Fibroblast of peridontal ligament (primary cell): ENCODE data around the gene MROH2A.

ENCODE experiments used
- DNase-seq: peaks from one replicate; pipeline ENCODE4 v3.0.0-alpha.2; 2010; ENCODE audit errors: extremely low read depth

MROH2A gene

DNA sequence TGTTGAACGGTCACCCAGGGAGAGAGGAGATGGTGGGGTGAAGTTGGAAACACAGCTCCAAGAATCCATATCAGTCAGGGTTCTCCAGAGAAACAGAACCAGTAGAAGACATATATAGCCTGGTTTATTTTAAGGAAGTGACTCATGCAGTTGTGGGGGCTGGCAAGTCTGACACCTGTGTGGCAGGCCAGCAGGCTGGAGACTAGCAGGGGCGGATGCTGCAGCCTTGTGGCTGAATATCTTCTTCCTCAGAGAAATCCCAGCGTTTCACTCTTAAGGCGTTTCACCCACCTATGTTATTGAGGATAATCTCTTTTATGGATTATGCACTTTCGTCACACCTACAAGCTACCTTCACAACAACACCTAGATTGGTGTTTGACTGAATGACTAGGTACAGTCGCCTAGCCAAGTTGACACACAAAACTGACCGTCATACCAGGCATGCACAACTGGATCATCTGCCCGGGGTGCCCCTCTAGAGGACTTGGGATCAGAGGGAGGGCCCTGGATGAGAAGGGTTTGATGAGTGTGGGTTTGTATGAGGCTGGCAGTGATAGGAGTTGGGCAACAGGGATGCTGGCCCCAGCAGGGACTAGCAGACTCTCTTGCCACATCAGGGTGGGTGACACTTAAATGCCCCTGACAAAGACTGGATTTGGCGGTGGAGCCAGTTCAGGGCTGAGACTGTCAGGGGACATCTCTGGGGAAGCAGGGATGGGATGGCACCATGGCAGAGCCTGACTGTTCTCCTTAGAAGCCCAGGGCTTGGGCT, 23.4 kb downstream of the MROH2A start:
- no peak for DNase-seq

DNA sequence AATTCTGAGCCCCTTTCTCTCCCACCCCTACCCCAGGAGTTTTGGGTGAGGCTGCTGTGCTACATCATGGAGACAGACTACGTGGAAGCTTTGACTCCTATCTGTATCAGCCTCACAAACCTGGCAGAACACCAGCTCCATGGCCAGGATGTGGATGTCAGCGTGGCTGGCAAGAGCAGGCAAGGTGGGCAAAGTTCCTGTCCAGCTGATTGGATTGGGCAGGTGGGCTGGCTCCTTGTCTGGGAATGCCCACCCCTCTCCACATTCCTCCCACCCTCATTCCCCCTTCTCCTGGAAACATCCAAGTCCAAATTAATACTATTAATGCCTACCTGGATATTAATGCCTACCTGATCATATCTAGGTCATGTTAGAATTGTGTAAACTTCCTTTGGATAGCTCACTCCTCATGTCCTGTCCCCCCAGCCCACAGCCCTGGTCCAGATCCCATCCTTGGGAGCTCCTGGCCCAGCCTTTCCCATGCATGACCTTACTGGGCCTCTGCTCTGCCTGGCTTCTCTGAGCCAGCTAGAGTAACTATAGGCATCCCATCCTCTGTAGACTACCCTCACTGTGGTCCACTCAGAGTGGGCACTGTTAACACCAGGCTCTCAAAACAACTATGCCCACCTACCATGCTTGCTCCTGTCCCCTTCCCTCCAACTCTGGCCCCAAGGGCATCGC, 24.1 kb downstream of the MROH2A start:
- DNase-seq = no peak

DNA sequence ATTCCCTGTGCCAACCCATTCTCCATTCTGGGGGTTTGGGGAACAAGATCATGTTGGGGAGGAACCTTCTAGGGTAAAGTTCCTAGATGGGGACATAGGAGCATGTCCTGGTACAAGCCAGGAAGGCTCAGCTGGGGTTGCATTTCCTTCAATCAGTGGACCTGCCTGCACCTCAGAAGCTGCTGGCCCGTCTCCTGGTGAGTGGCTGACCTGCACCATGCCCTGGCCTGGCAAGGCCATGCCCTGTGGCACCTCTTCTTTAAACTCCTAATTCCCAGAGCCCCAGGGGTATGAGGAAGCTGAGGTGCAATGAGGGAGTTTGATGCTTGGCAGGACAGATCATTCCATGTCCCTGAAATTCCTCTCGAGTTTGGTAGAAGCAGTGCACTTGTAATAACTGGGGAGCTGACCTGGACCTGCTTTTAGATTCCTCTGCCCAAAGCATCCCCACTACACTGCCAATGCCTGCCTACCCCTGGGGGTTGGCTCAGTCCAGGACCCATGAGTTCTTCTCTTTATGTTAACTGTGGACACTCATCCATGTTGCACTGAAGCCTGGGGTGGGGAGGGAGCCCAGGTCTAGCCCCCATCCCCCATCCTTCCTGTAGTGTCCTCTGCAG, 25.3 kb downstream of the MROH2A start:
- no peak for DNase-seq

DNA sequence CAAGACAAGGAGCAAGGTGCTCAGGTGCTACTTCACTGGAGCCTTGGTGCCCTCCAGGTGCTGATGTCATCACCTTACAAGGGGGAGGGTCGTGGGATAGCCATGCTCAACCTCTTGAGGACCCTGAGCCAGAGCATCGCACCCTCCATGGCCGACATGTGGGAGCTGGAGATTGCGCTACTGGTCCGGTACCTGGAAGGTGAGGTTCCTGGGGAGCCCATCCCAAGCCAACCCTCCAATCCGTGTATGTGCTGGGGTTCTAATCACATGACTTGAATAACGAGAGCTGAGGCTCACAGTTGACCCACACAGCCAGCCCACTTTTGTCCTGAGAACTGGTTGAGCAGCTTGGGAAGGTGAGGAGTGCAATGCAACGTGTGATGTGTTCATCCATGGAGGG, 25.9 kb downstream of the MROH2A start:
- no peak for DNase-seq

DNA sequence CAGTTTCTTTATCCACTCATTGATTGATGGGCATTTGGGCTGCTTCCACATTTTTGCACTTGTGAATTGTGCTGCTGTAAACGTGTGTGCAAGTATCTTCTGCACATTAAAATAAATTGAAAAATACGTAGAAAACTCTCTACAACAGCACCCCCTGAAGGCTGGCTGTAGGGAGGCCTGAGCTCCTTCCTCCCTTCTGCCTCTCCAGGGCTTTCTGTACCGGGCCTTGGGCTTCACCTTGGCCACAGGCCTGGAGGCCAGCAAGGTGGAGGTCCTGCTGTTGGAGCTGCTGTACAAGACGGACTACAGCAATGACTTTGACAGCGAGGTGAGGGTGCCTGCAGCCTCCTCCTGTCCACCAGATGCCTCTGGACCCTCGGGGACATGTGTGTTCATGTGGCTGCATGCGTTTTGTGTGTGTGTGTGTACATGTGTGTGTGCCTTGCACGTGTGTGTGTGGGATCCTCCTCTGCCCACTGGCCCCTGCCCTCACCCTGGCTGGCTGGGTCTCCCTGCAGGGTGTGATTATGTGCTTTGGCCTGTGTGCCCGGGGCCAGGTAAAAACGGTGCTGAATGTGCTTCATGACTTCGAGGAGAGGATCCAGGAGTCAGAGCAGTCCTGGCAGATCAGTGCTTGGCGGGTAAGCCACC, 29.2 kb downstream of the MROH2A start:
- DNase-seq = no peak

DNA sequence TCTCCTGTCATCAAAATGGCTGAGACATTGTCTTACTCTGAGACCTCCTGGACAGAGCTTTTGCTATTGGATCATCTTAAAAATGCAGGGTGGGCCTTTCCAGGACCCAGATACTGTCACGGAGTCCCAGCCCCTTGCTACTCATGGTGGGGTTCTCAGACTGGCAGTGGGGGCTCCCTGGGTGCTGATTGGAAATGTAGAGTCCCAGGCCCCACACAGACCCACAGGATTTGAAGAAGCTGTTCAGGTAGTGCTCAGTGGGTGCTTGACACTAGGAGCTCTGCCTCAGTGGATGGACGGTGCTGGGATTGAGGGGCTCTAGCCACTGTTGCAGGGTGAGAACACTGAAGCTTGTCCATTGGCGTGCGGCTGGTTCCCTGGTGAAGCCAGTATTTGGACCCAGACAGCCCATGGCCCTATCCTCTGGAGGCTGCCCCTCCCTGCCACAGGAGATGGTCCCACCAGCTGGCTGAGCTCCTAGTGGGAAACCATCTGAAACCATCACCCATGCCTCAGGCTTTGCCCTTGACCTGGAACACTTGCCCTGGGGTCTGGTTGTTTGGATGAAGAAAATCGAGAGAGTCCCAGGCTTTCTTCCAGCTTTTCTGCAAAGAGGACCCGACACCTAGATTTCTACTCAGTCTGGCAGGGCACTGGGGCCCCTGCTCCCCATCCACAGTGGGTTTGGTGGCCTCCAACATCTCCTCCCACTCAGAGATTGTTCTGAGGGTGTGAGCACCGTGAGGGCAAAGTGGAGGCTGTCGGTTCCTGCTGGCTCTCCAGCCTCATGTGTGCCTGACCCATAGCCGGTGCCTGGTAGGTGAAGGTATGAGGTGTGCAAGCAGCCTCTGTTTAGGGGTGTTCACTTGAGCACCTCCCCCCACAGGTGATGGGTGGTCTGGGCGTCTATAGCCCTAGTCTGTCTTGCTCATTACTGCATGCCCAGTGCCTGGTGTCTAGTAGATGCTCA, 30.1 kb downstream of the MROH2A start:
- no peak for DNase-seq

DNA sequence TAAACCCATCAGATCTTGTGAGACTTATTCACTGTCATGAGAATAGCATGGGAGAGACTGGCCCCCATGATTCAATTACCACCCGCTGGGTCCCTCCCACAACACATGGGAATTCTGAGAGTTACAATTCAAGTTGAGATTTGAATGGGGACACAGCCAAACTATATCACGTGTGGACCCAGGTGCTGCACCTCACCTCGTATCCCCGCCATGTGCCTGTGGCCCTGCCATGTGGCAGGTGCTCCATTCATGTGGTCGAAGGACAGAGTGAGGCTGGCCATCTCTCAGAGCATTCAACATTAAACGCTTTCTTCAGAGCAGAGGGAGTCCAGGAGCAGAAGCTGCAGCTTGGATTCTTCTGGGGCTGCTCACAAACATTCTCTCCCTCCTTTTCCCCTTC, 32.3 kb downstream of the MROH2A start:
- no peak for DNase-seq

DNA sequence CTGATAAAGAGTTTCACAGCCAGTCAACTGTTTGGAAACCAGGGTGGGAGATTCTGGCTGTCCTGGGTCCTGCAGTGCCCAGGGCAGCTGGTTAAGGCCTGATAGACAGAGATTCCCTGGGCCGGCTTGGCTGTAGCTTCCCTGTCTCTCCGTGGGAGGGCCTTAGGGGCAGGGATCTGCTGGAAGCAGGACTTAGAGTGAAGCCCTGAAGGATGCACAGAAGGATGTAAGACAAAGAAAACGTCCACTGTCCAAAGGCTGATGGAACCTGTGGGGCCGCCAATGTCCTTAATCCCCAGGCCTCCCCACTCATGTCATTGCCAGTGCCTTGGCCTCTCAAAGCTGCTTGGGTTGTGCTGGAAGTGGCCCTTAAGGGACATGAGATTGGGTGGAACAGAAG, 33.0 kb downstream of the MROH2A start:
- DNase-seq = no peak

DNA sequence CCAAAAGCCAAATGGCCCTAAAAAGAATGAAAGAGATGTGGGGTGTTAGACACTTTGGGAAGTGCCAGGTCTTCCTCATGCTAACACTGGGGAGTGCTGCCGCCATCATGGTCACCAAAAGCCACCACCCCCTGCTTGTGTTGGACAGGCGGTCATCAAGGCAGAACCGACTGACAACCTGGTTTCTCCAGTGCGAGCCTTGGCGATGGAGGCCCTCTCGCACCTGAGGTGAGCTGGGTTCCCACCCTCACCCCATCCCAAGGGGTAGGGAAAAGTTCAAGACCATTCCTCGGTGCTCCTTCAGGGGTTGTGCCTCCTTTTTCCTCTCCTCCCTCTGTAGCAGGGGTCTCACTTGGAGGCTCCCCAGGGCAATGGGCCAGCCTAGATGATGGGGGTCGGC, 33.6 kb downstream of the MROH2A start:
- DNase-seq = no peak

DNA sequence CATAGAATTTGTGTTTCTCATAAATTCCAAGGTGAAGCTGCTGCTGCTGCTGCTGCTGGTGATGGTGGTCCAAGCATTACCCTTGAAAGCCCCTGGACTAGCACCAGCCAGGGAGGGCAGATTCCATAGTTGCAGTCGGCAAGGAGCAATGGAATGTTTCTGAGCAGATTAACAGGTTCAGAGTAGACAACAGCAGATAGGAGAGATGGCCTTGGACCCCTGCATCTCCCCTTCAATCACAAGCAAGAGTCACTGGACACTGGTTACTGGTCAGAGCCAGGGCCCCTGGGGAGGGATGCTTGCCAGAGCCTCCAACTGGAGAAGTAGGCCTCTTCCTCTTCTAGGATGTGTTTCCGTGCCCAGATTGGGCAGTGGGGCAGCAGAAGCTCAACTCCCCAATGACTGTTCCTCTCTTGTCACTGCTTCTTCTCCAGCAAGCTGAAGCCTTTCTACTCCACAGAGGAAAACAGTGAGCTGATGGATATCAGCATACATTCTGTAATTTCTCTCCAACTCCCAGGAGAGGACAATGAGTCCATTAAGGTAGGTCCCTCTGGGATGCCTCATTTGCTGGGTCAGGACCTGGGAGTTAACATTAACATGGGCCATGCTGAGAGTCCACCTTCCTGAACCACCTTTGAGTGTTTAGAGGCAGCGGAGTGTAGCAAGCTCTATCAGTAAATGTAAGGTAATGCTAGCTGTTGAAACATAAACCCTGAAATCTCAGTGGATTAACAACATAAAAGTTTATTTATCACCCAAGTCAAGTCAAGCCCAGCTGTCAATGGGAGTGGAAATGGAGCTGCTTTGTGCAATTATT, 35.3 kb downstream of the MROH2A start:
- DNase-seq = no peak

DNA sequence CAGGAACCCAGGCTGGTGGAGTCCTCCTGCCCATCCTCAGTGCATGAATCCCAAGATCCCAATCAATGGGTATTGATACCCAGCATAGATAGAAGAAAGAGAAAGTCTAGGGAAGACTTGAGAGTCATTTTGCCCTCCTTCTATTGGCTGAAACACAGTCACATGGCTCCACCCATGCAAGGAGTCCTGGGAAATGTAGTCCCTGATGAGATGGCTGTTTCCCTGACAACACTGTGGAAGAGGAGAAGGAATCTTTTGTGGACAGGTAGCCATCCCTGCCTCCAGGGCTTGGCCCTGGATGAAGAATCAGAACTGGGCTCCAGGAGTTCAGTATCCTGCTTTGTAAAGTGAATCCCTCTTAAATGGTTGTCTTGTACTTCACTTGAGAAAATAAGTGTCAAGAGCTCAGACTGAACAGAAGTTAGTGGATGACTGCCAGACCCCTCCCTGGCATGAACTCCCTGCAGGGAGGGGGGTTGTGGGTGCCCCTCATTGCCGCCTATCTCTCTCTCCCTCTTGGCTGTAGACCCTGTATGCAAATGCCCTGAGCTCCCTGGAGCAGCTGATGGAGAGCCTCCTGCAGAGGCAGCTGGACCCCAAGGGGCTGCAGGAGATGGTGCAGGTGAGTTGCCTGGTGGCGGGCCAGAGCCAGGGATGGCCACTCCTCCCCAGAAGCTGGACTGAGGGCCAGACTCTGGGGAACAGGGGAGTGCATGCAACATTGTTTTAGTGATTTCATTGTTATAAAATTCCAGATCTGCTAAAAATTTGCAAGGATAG, 36.1 kb downstream of the MROH2A start:
- no peak for DNase-seq

DNA sequence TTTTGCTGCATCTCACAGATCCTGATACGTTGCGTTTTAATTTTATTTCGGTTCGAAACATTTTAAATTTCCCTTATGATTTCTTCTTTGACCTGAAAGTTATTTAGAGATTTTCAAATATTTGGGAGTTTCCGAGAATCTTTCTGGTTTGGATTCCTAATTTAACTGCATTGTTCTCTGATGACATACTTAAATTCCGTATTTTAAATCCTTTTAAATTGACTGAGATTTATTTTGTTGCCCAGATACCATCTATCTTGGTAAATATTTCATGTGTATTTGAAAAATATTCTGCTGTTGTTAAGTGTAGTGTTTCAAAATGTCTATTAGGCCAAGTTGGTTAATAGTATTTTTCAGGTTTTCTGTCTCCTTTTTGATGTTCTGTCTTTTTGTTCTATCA, 37.7 kb downstream of the MROH2A start:
- DNase-seq = peak; percentile 16

DNA sequence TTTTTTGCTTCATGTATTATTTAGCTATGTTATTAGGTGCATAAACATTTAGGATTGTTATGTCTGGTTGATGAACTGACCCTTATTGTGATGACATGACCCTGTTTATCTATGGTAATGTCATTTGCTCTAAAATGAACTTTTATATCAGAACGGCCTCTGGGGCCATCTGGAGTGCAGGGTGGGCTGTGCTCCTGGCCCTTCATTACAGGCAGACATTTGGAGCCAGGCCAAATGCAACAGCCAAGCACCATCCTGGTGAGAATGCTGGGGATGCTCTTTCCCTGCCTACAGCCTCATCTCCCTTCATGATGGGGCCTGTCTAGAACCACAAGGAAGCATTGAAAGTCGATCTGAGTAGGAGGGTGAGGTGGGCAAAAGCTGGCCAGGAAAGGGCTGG, 38.2 kb downstream of the MROH2A start:
- DNase-seq = no peak

DNA sequence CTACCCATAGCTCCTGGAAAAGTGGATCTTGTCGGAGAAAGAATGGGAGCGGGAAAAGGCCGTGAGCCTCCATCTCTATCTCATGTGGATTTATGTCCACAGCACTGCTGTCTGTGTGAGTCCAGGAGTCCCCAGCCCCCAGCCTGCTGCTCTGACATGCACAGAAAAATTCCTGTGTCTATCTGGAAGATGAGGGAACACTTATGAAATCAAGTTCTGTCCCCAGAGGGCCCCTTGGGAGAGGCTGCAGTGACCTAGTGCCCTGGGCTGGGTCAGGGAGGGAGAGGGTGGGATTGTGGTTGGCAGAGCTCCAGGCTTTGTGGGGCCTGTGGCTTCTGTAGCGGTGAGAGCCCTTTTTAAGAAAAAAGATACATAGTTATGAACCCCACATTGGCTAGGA, 38.6 kb downstream of the MROH2A start:
- no peak for DNase-seq

DNA sequence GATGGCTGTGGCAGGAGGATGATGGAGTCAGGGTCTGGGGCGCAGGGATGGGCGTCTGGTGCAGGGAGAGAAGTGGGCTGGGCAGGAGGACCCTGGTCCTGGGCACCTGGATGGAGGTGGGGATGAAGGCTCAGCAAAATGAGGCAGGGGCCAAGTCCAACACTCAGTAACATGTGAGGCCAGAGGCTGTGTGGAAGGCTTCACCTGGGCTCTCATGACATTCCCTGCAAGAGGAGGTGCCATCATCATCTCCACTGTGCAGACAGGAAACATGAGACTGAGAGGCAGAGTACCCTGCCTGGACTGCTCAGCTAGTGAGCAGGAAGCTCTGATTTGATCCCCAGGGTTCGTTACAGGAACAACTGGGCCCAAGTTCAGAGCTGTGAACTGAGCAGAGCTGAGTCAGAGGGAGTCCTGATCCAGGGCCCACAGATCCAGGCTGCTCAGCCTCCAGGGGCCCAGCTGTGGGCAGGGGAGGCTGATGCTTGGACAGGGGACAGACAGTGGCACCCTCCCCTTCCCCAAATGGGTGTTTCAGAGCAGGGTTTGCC, 39.3 kb downstream of the MROH2A start:
- peak; percentile 56 for DNase-seq

DNA sequence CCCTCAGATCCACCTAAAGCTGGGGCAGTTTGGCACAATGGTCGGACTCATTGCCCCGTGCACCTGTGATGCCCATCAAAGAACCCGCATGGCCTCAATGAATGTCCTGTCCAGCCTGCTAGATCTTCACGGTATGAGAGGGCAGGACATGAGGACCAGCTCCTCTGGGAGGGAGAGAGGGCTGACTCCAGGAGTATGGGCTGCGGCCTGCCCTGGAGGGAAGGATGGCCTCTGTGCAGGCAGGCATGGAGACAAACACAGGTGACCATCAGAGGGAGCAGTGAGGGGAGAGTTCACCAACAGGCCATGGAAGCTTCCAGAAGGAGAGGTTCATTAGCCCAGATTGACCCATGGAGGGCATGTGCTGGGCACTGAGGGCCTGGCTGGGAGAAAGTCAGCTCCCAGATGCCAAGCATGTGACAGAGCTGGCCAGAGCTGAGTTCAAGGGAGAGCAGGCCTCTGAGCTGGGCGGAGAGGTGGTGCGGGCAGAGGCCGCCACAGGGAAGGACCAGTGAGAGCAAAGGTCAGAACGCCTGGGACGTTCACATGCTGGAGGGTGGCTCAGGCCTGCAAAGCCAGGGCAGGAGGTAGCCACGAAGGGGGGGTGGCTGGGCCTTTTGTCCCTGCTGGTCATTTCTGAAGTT, 40.0 kb downstream of the MROH2A start:
- no peak for DNase-seq

DNA sequence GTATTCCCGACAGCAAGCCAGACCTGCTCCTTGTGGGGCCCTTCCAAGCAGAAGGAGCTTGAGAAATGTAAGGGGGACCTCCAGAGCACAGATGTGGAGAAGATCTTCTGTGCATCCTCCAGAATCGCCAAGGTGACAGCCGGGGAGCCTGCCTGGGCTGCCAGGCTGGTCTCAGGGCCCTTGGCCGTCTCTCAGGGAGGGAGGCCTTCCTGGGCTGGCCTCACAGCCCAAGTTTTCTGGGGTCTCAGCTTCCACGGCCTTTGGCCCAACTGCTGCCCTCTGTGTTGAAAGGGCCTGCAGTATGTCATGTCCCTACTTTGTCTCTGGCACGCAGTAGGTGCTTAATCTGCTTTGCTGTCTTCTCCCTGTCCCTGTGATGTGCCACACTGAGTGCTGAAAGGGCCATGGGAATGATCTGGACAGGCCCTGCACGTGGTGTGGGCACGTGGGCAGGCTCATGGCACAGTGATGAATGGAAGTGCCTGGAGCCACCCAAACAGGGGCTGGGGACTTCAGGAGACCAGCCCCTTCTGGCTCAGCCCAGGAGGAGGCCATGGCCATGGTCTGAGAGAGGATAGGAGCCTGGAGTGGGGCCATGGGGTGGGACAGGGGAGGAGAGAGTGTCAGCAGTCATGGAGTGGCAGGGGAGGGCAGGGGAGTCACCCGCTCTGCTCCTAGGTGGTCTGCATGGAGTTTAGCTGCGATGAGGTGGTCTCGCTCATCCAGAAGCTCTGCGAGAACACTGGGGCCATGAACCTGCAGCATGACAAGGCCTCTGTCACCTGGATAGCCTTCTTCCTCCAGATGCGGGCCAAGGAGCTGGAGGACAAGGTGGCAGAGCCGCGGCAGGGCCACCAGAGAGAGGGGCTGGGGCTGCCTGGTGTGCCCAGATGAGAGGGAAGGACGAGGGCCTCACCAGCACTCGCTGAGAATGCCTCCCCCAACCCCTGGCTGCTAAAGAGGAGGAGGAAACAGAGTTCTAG, 40.8 kb downstream of the MROH2A start:
- DNase-seq = no peak
